Activated CD4-positive, alpha-beta memory T cell treated with anti-CD3 and anti-CD28 coated beads for 36 hours (primary cell): ENCODE results near the gene CCDC107. TPM values are rescaled to one million over a fixed set of nuclear protein-coding genes. Genes with fewer than 3 reads are reported as not detected.

ENCODE experiments used
- CTCF ChIA-PET: fragments of 350-600 bp; sonication (Branson Sonifier 250); formaldehyde crosslinking; loops from one replicate; lab custom pipeline; 2021; ENCODE audit warnings: antibody characterized with exemption, inconsistent platforms; lab: Charles Lee
- POLR2A ChIA-PET: fragments of 350-600 bp; sonication (Branson Sonifier 250); formaldehyde crosslinking; loops from one replicate; lab custom pipeline; 2021; ENCODE audit warnings: antibody characterized with exemption; lab: Charles Lee
- DNase-seq: peaks from one replicate; pipeline ENCODE4 v3.0.0-alpha.2; 2020
- H3K27ac Mint-ChIP-seq: one replicate; pipeline ENCODE4 v1.8.0; 2021; ENCODE audit warnings: mixed read lengths
- H3K27me3 Mint-ChIP-seq: one replicate; pipeline ENCODE4 v1.8.0; 2021; ENCODE audit warnings: mixed read lengths
- H3K36me3 Mint-ChIP-seq: one replicate; pipeline ENCODE4 v1.8.0; 2021; ENCODE audit warnings: mixed read lengths
- H3K4me1 Mint-ChIP-seq: one replicate; pipeline ENCODE4 v1.8.0; 2021; ENCODE audit warnings: low read depth, mixed read lengths
- H3K4me3 Mint-ChIP-seq: one replicate; pipeline ENCODE4 v1.8.0; 2021; ENCODE audit warnings: mild to moderate bottlenecking, mixed read lengths
- H3K9me3 Mint-ChIP-seq: one replicate; pipeline ENCODE4 v1.8.0; 2021; ENCODE audit warnings: mixed read lengths
- intact Hi-C: fragments of 100-400 bp; cut with micrococcal nuclease; formaldehyde crosslinking; loops from one replicate; pipeline ENCODE4 v1.15.1; 2023
- total RNA-seq, 2 experiments: library from RNA; stranded (reverse); gene quantifications; one replicate each; pipeline ENCODE4 v1.2.3, GENCODE V29; 2021

The CCDC107 gene
- total RNA-seq, 2 experiments from 2014 or later, result 15.0 to 15.7 TPM

- CTCF ChIA-PET, result interaction anchor here (0.9 to 1.8 kb wide), 3 partner anchors 15 to 62 kb away, joined by 4 to 5 read pairs (median 5); partner anchors contain the start of genes CCDC107 and RMRP
- no peak within 1 kb of the TSS for H3K27ac Mint-ChIP-seq
- POLR2A ChIA-PET, result no interaction called here
- DNase-seq, result no peak
- no peak within 1 kb of the TSS for H3K4me3 Mint-ChIP-seq
- peaks cover 4% of the 10 kb centered on the region for H3K4me1 Mint-ChIP-seq
- H3K27me3 Mint-ChIP-seq, result peaks cover 9% of the 10 kb centered on the region
- H3K9me3 Mint-ChIP-seq, result no peaks in the 10 kb centered on the region
- intact Hi-C loops, result no loop called here
- H3K36me3 Mint-ChIP-seq, result no peaks in the 10 kb centered on the region
These were observed 15.3 kb downstream of the CCDC107 start, which contains the start of gene CA9 for GRCh38 chr9:35673132-35674024. Gene CA9 (plus strand): TSS chr9:35673928. CDS start chr9:35673960, 32 bp downstream.

GRCh38 chr9:35674025-35674361, 15.9 kb downstream of the CCDC107 start:
- Mint-ChIP-seq H3K27ac (no peak overlapping the region), H3K27me3 (peaks cover 9% of the 10 kb centered on the region), H3K4me3 (no peak overlapping the region), H3K36me3 (no peaks in the 10 kb centered on the region), H3K4me1 (peaks cover 4% of the 10 kb centered on the region), H3K9me3 (no peaks in the 10 kb centered on the region)
- intact Hi-C loops, result no loop called here
- no peak for DNase-seq
- POLR2A ChIA-PET, result no interaction called here
- CTCF ChIA-PET, result interaction anchor here (0.6 to 2.9 kb wide), 3 partner anchors 9 to 63 kb away, joined by 3 to 10 read pairs (median 5); partner anchors contain the start of gene ARHGEF39

DNA sequence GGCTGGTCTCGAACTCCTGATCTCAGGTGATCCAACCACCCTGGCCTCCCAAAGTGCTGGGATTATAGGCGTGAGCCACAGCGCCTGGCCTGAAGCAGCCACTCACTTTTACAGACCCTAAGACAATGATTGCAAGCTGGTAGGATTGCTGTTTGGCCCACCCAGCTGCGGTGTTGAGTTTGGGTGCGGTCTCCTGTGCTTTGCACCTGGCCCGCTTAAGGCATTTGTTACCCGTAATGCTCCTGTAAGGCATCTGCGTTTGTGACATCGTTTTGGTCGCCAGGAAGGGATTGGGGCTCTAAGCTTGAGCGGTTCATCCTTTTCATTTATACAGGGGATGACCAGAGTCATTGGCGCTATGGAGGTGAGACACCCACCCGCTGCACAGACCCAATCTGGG, 17.1 kb downstream of the CCDC107 start:
- peaks cover 4% of the 10 kb centered on the region for H3K4me1 Mint-ChIP-seq
- H3K27ac Mint-ChIP-seq, result no peak overlapping the region
- ChIA-PET POLR2A (interaction anchor here (1.4 kb wide), 1 partner anchor 10 kb away, joined by 4 read pairs; the partner anchor contains the start of gene ARHGEF39), CTCF (interaction anchor here (2.2 to 2.9 kb wide), 2 partner anchors 10 to 21 kb away, joined by 7 to 10 read pairs; partner anchors contain the start of gene ARHGEF39)
- intact Hi-C loops, result no loop called here
- H3K27me3 Mint-ChIP-seq, result peaks cover 9% of the 10 kb centered on the region
- H3K9me3 Mint-ChIP-seq, result no peaks in the 10 kb centered on the region
- DNase-seq, result no peak
- peak overlapping the region; percentile 45 for H3K4me3 Mint-ChIP-seq
- no peaks in the 10 kb centered on the region for H3K36me3 Mint-ChIP-seq

DNA sequence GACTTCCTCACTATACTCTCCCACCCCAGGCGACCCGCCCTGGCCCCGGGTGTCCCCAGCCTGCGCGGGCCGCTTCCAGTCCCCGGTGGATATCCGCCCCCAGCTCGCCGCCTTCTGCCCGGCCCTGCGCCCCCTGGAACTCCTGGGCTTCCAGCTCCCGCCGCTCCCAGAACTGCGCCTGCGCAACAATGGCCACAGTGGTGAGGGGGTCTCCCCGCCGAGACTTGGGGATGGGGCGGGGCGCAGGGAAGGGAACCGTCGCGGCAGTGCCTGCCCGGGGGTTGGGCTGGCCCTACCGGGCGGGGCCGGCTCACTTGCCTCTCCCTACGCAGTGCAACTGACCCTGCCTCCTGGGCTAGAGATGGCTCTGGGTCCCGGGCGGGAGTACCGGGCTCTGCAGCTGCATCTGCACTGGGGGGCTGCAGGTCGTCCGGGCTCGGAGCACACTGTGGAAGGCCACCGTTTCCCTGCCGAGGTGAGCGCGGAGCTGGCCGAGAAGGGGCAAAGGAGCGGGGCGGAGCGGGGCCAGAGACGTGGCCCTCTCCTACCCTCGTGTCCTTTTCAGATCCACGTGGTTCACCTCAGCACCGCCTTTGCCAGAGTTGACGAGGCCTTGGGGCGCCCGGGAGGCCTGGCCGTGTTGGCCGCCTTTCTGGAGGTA, 17.8 kb downstream of the CCDC107 start:
- Mint-ChIP-seq H3K27me3 (peaks cover 9% of the 10 kb centered on the region), H3K36me3 (no peaks in the 10 kb centered on the region), H3K4me3 (peak overlapping the region; percentile 48), H3K4me1 (peaks cover 4% of the 10 kb centered on the region), H3K27ac (no peak overlapping the region), H3K9me3 (no peaks in the 10 kb centered on the region)
- intact Hi-C loops, result no loop called here
- ChIA-PET POLR2A (interaction anchor here (1.4 kb wide), 1 partner anchor 10 kb away, joined by 4 read pairs; the partner anchor contains the start of gene ARHGEF39), CTCF (interaction anchor here (0.6 to 2.9 kb wide), 4 partner anchors 11 to 228 kb away, joined by 3 to 10 read pairs (median 5); partner anchors contain the start of genes ARHGEF39, CCDC107 and RMRP)
- peak; percentile 59 for DNase-seq

GRCh38 chr9:35679091-35679490, 21.0 kb downstream of the CCDC107 start:
- CTCF ChIA-PET, result interaction anchor here (0.8 to 2.8 kb wide), 2 partner anchors 9 to 17 kb away, joined by 4 to 13 read pairs; no protein-coding TSS in a partner anchor
- intact Hi-C loops, result no loop called here
- no peaks in the 10 kb centered on the region for H3K36me3 Mint-ChIP-seq
- H3K4me1 Mint-ChIP-seq, result peaks cover 4% of the 10 kb centered on the region
- DNase-seq, result no peak
- POLR2A ChIA-PET, result no interaction called here
- no peaks in the 10 kb centered on the region for H3K9me3 Mint-ChIP-seq
- peaks cover 9% of the 10 kb centered on the region for H3K27me3 Mint-ChIP-seq
- no peak overlapping the region for H3K27ac Mint-ChIP-seq
- no peak overlapping the region for H3K4me3 Mint-ChIP-seq

DNA sequence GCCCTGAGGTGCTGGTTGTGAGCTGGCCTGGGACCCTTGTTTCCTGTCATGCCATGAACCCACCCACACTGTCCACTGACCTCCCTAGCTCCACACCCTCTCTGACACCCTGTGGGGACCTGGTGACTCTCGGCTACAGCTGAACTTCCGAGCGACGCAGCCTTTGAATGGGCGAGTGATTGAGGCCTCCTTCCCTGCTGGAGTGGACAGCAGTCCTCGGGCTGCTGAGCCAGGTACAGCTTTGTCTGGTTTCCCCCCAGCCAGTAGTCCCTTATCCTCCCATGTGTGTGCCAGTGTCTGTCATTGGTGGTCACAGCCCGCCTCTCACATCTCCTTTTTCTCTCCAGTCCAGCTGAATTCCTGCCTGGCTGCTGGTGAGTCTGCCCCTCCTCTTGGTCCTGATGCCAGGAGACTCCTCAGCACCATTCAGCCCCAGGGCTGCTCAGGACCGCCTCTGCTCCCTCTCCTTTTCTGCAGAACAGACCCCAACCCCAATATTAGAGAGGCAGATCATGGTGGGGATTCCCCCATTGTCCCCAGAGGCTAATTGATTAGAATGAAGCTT, 21.8 kb downstream of the CCDC107 start:
- peaks cover 4% of the 10 kb centered on the region for H3K4me1 Mint-ChIP-seq
- ChIA-PET POLR2A (no interaction called here), CTCF (interaction anchor here (1.1 to 2.8 kb wide), 2 partner anchors 17 to 21 kb away, joined by 3 to 13 read pairs; no protein-coding TSS in a partner anchor)
- intact Hi-C loops, result no loop called here
- peaks cover 4% of the 10 kb centered on the region for H3K27me3 Mint-ChIP-seq
- DNase-seq, result no peak
- H3K36me3 Mint-ChIP-seq, result no peaks in the 10 kb centered on the region
- no peaks in the 10 kb centered on the region for H3K9me3 Mint-ChIP-seq
- H3K27ac Mint-ChIP-seq, result no peak overlapping the region
- H3K4me3 Mint-ChIP-seq, result no peak overlapping the region

DNA sequence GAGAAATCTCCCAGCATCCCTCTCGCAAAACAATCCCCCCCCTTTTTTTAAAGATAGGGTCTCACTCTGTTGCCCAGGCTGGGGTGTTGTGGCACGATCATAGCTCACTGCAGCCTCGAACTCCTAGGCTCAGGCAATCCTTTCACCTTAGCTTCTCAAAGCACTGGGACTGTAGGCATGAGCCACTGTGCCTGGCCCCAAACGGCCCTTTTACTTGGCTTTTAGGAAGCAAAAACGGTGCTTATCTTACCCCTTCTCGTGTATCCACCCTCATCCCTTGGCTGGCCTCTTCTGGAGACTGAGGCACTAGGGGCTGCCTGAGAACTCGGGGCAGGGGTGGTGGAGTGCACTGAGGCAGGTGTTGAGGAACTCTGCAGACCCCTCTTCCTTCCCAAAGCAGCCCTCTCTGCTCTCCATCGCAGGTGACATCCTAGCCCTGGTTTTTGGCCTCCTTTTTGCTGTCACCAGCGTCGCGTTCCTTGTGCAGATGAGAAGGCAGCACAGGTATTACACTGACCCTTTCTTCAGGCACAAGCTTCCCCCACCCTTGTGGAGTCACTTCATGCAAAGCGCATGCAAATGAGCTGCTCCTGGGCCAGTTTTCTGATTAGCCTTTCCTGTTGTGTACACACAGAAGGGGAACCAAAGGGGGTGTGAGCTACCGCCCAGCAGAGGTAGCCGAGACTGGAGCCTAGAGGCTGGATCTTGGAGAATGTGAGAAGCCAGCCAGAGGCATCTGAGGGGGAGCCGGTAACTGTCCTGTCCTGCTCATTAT, 22.4 kb downstream of the CCDC107 start:
- H3K36me3 Mint-ChIP-seq, result no peaks in the 10 kb centered on the region
- no peaks in the 10 kb centered on the region for H3K9me3 Mint-ChIP-seq
- ChIA-PET CTCF (interaction anchor here (1.1 to 2.8 kb wide), 2 partner anchors 16 to 21 kb away, joined by 3 to 13 read pairs; no protein-coding TSS in a partner anchor), POLR2A (no interaction called here)
- H3K27me3 Mint-ChIP-seq, result peaks cover 4% of the 10 kb centered on the region
- intact Hi-C loops, result no loop called here
- DNase-seq, result no peak
- H3K4me1 Mint-ChIP-seq, result peaks cover 4% of the 10 kb centered on the region
- H3K4me3 Mint-ChIP-seq, result no peak overlapping the region
- H3K27ac Mint-ChIP-seq, result no peak overlapping the region

- intact Hi-C loops, result no loop called here
- peaks cover 2% of the 10 kb centered on the region for H3K27me3 Mint-ChIP-seq
- no peak overlapping the region for H3K4me3 Mint-ChIP-seq
- CTCF ChIA-PET, result interaction anchor here (0.5 to 2.8 kb wide), 2 partner anchors 13 to 15 kb away, joined by 6 to 13 read pairs; no protein-coding TSS in a partner anchor
- H3K27ac Mint-ChIP-seq, result no peak overlapping the region
- H3K9me3 Mint-ChIP-seq, result no peaks in the 10 kb centered on the region
- POLR2A ChIA-PET, result no interaction called here
- DNase-seq, result no peak
- H3K4me1 Mint-ChIP-seq, result peaks cover under 1% of the 10 kb centered on the region
- H3K36me3 Mint-ChIP-seq, result no peaks in the 10 kb centered on the region
These were observed 23.4 kb downstream of the CCDC107 start for GRCh38 chr9:35681341-35682002.

- H3K27me3 Mint-ChIP-seq, result no peaks in the 10 kb centered on the region
- H3K4me3 Mint-ChIP-seq, result no peak overlapping the region
- H3K9me3 Mint-ChIP-seq, result no peaks in the 10 kb centered on the region
- CTCF ChIA-PET, result interaction anchor here (4.7 kb wide), 1 partner anchor 14 kb away, joined by 26 read pairs; no protein-coding TSS in a partner anchor
- H3K27ac Mint-ChIP-seq, result no peak overlapping the region
- intact Hi-C loops, result no loop called here
- no peaks in the 10 kb centered on the region for H3K4me1 Mint-ChIP-seq
- POLR2A ChIA-PET, result no interaction called here
- H3K36me3 Mint-ChIP-seq, result no peaks in the 10 kb centered on the region
- DNase-seq, result no peak
These were observed 24.0 kb downstream of the CCDC107 start for GRCh38 chr9:35682051-35682450.

GRCh38 chr9:35682520-35683315, 24.6 kb downstream of the CCDC107 start:
- H3K36me3 Mint-ChIP-seq, result no peaks in the 10 kb centered on the region
- ChIA-PET POLR2A (no interaction called here), CTCF (interaction anchor here (4.7 kb wide), 1 partner anchor 14 kb away, joined by 26 read pairs; no protein-coding TSS in a partner anchor)
- intact Hi-C loops, result no loop called here
- H3K27ac Mint-ChIP-seq, result no peak overlapping the region
- H3K4me3 Mint-ChIP-seq, result no peak overlapping the region
- no peak for DNase-seq
- H3K4me1 Mint-ChIP-seq, result peaks cover 3% of the 10 kb centered on the region
- no peaks in the 10 kb centered on the region for H3K27me3 Mint-ChIP-seq
- H3K9me3 Mint-ChIP-seq, result no peaks in the 10 kb centered on the region
